Esophagus muscularis mucosa (tissue), 4 donors: Measurements from ENCODE around the gene WWOX.

Source experiments
- EP300 ChIP-seq: sonication (generic); formaldehyde crosslinking; IDR thresholded peaks from one replicate; pipeline ENCODE4 v1.6.1; 2017; ENCODE audit warnings: antibody characterized with exemption
- POLR2A ChIP-seq: fragments of 450-650 bp; IDR thresholded peaks from one replicate; pipeline ENCODE4 v1.6.1; 2017; ENCODE audit warnings: antibody characterized with exemption, moderate library complexity, mild to moderate bottlenecking, low read depth
- POLR2AphosphoS5 ChIP-seq, 2 donors: sonication (generic); formaldehyde crosslinking; IDR thresholded peaks; one replicate each; pipeline ENCODE4 v1.6.1; 2017; ENCODE audit warnings: antibody characterized with exemption in 2 of 2
- TF ChIP-seq, protein P1 (sequence below), 3 experiments: fragments of 200-600 bp in 2 of 3; fragments of 450-650 bp in 1 of 3; sonication (generic) in 2 of 3; IDR thresholded peaks; one replicate each; pipeline ENCODE4 v1.5.1; 2017 to 2019; ENCODE audit warnings: antibody characterized with exemption in 3 of 3, mild to moderate bottlenecking in 2 of 3, moderate library complexity in 1 of 3

- TF ChIP-seq POLR2A (no peak), POLR2AphosphoS5 (IDR thresholded peaks at IDR 0.05) (no peak), EP300 (no peak)
- TF ChIP-seq, protein P1, sequence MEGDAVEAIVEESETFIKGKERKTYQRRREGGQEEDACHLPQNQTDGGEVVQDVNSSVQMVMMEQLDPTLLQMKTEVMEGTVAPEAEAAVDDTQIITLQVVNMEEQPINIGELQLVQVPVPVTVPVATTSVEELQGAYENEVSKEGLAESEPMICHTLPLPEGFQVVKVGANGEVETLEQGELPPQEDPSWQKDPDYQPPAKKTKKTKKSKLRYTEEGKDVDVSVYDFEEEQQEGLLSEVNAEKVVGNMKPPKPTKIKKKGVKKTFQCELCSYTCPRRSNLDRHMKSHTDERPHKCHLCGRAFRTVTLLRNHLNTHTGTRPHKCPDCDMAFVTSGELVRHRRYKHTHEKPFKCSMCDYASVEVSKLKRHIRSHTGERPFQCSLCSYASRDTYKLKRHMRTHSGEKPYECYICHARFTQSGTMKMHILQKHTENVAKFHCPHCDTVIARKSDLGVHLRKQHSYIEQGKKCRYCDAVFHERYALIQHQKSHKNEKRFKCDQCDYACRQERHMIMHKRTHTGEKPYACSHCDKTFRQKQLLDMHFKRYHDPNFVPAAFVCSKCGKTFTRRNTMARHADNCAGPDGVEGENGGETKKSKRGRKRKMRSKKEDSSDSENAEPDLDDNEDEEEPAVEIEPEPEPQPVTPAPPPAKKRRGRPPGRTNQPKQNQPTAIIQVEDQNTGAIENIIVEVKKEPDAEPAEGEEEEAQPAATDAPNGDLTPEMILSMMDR (IDR thresholded peaks at IDR 0.05): no peak
Measured at GRCh38 chr16:78098087-78098486, 1.4 kb upstream of the WWOX start.
